ENCODE measurements around the gene CACNA2D4.

- no peak for TF ChIP-seq CTCF (IDR thresholded peaks at IDR 0.05)
- TF ChIP-seq POLR2A (IDR thresholded peaks at IDR 0.05), result no peak
These were observed 77.4 kb downstream of the CACNA2D4 start for GRCh38 chr12:1840981-1841425.

All from gastroesophageal sphincter (tissue), 3 donors.